SH-SY5Y (cell line): ENCODE measurements around the gene PHF5A.

Source experiments
- GATA2 ChIP-seq: IDR thresholded peaks from 2 replicates; pipeline ENCODE4 v1.6.1; 2011; ENCODE audit warnings: mild to moderate bottlenecking, low read depth, low read length
- GATA3 ChIP-seq: IDR thresholded peaks from 2 replicates; pipeline ENCODE4 v1.6.1; 2011; ENCODE audit warnings: low read depth, mild to moderate bottlenecking, low read length, moderate library complexity

The PHF5A gene

DNA sequence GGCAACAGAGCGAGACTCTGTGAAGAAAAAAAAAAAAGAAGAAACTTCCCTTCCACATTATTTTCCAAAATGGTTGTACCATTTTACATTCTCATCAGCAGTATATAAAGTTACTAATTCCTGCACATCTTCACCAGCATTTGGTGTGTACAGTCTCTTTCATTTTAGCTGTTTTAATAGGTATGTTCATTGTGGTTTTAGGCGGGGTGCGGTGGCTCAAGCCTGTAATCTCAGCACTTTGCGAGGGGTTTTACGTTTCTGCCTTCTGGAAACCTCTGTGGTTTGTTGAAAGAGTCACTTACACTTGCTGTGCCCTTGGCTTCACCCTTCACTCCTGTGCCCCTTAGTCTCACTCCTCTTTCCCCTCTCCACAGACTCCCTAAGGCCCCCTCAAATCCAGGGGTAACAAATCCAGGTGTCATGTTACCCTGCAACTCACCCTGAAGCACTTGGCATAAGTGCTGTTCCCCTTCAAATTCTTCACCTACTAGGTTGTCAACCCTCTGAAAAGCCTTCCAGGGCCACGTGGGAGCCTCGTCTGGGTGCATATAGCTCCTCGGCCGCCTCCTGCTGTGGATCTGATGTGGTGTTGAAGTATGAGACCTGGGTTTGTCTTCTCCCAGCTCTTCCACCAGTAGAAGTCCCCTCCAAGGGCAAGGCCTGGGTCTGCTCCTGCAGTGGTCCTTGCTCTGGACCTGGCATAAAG, 42.7 kb downstream of the PHF5A start:
- TF ChIP-seq GATA3 (no peak), GATA2 (no peak)

DNA sequence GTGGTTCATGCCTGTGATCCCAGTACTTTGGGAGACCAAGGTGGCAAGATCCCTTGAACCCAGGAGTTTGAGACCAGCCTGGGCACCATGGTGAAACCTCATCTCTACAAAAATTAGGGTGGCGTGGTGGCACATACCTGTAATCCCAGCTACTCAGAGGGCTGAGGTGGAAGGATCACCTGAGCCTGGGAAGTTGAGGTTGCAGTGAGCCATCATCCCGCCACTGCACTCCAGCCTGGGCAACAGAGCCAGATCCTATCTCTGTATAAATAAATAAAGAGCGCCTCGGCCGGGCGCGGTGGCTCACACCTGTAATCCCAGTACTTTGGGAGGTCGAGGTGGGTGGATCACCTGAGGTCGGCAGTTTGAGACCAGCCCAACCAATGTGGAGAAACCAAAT, 49.8 kb downstream of the PHF5A start:
- TF ChIP-seq GATA3, result no peak

- TF ChIP-seq GATA2, result no peak
- TF ChIP-seq GATA3, result no peak
These were observed 50.7 kb downstream of the PHF5A start for GRCh38 chr22:41417622-41418390.

DNA sequence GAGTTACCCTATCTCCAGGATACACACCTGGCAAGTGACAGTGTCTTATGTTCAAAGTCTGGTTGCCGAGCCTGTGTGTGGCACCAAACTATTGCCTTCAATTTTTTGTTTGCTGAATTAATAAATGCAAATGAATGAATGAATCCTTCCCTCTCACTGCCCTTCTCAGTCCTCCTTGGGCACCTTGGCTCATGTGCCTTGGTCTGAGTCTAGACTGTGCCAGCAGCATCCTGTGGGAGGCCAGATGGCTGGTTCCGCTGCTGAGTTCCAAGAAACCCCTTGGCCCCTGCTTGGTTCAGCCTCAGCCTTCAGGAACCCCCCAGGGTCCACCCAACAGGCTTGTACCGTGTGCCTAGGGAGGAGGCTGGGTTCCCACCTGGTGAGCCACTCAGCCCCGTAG, 52.9 kb downstream of the PHF5A start:
- no peak for TF ChIP-seq GATA3
- TF ChIP-seq GATA2, result no peak

DNA sequence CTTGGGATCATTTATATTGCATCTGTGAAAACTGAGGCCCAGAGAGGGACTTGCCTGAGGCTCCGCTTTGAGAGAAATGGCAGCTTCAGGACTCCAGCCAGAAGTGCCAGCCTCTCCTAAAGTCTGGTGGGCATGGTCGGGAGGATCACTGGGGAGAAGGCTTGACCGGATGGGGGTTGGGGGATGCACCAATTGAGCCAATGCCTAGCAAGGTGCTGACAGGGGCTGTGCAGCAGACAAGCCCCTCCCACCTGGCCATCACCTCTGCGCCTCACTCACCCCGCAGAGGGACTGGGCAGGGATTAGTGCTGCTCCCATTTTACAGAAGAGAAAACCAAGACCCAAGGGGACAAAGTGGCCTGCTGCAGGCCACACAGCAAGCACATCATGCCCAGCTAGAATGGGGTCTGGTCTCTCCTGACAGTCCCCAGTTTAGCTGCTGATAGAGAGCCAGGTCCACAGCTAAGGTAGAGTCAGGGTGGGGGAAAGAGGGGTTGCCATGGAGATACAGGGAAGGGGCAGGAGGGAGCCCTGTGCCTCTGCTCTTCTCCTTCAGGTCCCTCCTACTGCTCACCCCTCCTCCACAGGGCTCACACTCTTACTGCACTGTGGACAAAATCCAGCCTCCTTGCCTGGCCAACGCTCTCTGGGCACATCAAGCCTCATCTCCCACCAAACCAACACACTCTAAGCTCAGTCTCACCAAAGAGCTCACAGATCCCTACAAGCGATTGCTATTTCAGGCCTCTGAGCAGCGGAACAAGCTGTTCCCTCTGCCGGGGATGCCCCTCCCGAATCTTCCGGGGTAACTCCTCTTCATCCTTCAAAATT, 57.3 kb downstream of the PHF5A start:
- no peak for TF ChIP-seq GATA3
- TF ChIP-seq GATA2, result no peak

GRCh38 chr22:41410311-41410751, 58.2 kb downstream of the PHF5A start:
- TF ChIP-seq GATA2 (no peak), GATA3 (no peak)
